HG02840 (cell line): Measurements from ENCODE around the gene SPINK13.
"Not testable (repeated sequence)": the region's sequence is repeated elsewhere in the genome, so short reads cannot be mapped to it uniquely, and the experiment has no call there.

Experiments
- ATAC-seq: cut with Tn5 transposase; IDR thresholded peaks from one replicate; pipeline ENCODE4 v1.9.1; 2021; ENCODE audit warnings: mild to moderate bottlenecking, moderate library complexity, moderate number of reproducible peaks; ENCODE audit not compliant: unreplicated experiment, low FRiP score

Gene SPINK13, protein sequence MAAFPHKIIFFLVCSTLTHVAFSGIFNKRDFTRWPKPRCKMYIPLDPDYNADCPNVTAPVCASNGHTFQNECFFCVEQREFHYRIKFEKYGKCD

DNA sequence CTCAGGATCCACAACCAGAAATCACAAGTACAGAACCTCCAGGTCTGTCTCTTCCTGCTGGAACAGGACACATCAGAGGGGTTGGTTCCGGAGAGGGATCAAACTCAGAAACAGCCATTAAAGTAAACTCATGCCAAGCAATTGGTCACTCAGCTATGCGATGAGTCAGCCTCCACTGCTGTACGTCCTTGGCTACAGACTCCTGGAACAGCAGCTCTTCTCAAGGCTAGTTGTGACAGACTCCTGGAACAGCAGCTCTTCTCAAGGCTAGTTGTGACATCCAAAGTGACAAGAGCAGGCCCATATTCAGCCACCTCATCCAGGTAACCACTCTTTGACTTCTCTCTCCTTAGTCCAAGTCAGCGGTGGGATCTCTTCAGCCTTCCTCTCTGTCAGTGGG is at the start of gene SPINK13:
TSS of gene SPINK13 (plus strand) at position 229 of the 400 bp plus-strand sequence. CDS start 1,279 bp downstream, outside the sequence.
- ATAC-seq: no peak

DNA sequence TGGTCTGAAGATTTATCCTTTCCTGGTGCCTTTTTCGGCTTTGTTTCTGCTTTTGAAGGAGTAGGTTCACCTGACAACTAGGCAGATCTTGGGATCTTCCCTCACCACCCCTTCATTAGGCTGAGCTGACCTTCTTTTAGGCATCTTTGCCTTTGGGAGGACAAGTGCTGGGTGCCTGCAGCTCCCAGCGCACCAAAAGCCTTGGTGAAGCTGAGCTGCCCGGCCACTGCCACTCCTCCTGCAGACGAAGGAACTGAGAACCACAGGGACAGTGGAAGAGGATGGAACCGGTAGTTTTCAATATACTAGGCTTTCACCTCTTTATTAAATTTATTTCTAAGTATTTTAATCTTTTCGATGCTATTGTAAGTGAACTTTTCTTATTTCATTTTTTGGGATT is 47.1 kb upstream of the SPINK13 start:
- no peak for ATAC-seq

DNA sequence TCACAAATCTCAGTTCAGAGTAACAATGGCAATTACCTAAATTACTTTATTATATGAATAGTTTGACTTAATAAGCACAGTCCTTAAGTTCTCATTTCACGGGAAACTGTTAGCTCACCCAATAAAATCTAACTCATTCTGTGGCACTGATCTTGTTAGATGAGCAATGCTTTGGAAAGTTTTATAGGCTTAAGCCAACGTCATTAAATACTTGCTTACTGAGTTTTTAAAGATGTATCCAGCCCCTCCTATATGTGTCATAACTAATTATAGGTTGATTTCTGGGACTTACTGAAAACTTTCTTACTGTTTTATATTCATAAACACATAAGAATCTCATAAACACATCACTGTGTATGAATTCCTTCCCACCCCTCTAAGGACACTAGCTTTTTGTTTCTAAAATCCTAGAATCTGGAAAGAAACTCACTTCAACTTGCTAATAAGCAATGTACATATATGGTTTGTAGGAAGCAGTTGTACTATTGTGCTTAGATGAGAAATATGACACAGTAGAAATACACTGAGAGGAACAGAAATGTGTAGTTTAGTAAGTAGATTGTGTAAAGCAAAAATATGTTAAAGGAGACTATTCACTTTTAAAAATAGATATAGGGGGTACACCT is 44.4 kb upstream of the SPINK13 start:
- no peak for ATAC-seq

DNA sequence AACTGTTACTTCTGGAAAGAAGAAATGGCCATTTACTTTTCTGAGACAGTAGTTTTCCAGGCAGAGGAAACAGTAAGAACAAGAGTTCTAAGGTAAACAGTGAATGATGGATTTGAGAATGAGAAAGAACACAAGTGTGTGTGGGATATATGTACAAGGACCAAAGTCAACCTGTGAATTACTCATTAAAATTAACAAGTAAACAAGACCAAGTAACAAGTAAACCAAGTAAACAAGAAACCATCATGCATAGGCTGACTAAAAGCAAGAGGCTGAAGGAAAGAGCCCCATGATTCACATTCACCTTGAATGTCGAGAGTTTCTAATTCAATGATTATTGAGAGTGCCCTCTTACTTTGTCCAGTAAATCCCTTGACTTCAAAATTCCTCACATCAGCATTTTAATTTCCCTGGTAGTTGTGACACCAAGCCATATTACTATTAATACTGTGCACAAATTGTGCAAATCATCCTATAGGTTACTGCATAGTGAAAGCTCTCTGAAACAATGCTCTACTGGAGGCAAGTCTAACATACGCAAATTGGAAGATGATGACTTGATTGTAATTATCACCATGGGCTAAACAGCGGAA is 40.1 kb upstream of the SPINK13 start:
- ATAC-seq: no peak

DNA sequence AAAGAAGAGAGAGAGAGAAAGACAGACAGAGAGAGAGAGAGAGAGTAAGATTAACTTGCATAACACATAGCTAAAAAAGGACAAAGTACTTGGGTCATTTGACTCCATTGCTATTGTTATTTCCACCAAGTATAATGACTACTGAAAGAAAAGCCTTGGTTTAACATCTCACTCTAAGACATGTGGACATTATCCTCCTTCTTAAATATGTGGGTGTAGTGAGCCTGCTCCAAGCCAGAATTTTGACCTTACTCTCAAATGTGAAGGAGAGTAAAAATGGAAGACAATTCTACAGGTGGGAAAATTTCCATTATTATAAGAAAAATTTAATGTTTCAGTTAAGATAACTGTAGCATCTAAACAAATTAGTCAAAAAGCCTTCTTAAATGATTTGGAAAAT is 38.8 kb upstream of the SPINK13 start:
- no peak for ATAC-seq

DNA sequence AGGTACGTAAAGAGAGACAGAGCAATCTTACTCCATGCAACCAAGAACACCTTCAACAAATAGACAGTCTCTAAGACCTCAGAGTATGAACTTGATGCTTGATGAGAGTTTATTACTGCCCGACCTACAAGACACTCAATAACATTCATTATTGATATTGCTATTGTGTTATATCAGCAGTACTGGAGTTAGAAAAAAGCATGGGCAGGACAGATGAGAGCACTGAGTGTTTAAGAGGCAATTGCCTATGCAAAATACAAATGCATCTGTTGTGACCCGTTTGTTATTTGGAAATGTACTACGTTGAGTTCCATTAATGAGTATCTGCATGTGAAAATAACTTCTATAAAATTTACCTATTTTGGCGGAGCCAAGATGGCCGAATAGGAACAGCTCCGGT is 38.4 kb upstream of the SPINK13 start:
- ATAC-seq: no peak

DNA sequence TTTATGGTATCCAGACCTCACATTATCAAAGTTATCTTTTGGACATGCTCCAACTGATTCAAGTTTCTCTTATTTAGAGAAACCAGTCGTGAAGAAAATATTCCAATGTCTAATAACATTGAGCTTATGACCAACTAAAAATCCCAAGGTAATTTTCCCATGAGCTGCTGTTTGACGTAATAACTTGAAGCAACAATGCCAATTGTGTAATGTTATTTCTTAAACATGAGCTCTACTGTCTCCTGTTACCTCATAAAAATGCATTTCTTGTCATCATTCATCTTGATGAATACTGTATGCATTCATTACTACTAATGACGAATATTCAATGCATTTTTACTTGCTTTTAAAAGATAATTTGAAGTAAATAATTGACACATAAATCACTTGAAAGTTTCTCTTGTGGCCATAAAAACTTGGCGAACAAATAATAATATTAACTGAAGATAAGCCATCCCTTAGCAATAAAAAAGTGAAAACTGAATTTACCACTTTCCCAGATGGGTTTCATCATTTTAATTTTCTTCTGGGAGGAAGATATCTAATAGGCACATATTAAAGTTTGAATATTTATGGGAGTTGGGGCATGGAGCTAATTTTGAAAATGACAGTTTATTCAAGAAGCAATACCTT is 30.7 kb upstream of the SPINK13 start:
- ATAC-seq: no peak

DNA sequence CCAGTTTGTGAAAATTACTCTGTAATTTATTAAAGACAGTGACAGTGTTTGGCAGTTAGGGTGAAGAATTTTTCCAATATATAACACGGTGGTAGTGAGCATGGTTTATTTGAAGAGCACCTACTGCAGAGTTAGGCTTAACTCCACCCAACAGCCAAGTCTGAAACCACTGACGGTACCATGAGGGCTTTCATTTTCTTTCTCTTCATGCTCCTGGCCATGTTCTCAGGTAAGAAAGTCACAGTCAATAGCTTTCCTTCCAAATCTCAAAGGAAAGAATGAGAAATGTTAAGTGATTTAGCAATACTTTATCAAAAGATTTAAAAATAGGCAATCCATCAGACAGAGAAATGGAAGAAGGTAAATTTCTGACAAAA is 30.2 kb upstream of the SPINK13 start, which contains the start of gene MARCOL:
TSS of gene MARCOL (plus strand) at position 108 of the 377 bp plus-strand sequence. CDS start at position 181, 73 bp downstream.
- ATAC-seq: no peak

DNA sequence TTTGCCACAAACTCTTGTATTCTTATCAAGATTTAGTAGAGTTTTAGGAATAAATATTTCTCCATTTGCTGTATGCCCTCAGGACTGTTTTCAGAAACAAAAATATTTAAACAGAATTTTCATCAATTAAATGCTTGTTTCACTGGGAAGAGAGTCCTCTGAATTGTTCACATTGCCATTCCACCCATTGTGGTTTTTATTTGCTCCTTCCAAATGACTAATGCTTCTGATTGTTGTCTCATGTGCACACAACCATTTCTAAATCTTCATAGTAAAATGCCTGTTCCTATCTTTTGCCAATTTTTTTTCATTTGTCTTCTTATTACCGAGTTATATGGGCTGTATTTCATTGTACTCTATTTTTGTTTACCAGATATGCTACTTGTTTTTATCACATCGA is 19.7 kb upstream of the SPINK13 start:
- no peak for ATAC-seq

DNA sequence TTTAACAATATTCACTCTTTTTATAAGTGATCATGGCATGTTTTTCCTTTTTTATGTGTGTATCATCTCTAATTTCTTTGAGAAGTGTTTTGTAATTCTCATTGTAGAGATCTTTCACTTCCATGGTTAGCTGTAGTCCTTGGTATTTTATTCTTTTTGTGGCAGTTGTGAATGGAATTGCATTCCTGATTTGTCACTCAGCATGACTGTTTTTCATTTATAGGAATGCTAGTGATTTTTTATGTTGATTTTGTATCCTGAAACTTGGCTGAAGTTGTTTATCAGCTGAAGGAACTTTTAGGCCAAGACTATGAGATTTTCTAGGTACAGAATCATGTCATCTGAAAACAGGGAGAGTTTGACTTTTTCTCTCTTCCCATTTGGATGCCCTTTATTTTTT is 13.1 kb upstream of the SPINK13 start:
- ATAC-seq: no peak

DNA sequence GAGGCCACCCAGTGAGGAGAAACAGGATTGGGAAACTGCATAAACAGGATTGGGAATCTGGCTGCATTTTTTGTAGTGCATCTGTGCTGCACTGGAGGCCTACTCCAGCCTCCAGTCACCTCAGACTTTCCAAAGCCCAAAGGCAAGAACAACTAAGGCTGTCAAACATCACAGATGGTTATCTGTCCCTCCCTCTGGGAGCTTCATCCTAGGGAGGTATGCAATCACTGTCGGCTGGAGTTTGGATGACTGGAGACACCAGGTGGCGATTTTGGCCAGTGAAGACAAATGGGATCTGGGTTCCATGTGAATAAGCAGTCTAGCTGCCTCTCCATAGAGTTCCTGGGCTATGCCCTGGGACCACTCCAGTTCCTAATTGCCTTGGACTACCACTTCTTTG is 9.3 kb upstream of the SPINK13 start:
- no peak for ATAC-seq

DNA sequence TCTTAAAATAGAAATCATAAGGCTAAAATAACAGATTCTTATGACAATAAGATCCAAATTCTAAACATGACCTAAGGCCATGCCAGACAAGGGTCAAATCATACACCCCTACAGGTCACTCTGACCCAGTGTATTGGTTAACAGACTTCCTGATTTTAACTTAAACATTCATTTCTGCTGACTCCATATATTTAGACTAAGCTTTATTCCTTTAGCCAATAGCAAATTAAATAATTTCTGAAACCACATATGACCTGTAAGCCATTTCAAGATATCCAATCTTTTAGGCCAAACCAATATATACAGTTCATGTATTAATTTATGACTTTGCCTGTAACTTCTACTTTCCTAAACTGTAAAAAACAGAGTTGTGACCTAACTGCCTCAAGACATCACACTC is 7.4 kb upstream of the SPINK13 start:
- no peak for ATAC-seq

DNA sequence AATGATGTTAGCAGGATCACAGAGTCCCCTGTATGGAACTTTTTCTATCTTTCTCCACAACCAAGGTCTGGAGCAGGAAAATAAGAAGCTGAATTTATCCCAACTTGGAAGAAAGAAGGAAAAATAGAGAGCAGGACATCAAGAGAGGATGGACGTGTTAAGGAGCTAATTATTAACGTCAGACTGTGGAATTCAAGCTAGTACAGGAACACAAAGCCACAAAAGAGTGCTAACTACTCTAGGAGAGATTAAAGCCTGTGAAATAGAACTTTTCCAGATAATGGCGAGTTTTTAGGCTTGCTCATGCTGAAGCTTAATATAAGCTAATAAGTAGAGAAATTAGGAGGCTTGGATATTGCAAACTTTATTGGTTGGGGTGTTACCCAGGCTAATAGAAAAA is 632 bp upstream of the SPINK13 start:
- ATAC-seq: no peak

DNA sequence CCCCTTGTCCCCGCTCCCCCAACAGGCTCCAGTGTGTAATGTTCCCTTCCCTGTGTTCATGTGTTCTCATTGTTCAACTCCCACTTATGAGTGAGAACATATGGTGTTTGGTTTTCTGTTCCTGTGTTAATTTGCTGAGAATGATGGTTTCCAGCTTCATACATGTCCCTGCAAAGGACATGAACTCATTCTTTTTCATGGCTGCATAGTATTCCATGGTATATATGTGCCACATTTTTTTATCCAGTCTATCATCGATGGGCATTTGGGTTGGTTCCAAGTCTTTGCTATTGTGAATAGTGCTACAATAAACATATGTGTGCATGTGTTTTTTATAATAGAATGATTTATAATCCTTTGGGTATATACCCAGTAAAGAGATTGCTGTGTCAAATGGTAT is 6.5 kb downstream of the SPINK13 start:
- ATAC-seq: not testable (repeated sequence)

DNA sequence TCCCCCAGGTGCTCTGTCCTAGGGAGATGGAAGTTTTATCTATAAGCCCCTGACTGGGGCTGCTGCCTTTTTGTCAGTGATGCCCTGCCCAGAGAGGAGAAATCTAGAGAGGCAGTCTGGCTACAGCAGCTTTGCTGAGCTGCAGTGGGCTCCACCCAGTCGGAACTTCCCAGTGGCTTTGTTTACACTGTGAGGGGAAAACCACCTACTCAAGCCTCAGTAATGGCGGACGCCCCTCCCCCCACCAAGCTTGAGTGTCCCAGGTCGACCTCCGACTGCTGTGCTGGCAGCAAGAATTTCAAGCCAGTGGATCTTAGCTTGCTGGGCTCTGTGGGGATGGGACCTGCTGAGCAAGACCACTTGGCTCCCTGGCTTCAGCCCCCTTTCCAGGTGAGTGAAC is 12.3 kb downstream of the SPINK13 start:
- ATAC-seq: not testable (repeated sequence)

DNA sequence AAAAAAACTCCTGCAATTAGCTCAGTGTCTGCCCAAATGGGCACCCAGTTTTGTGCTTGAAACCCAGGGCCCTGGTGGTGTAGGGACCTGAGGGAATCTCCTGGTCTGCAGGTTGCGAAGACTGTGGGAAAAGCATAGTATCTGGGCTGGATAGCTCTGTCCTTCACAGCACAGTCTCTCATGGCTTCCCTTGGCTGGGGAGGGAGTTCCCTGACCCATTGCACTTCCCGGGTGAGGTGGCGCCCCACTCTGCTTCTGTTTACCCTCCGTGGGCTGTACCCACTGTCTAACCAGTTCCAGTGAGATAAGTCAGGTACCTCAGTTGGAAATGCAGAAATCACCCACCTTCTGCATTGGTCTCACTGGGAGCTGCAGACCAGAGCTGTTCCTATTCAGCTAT is 12.7 kb downstream of the SPINK13 start:
- not testable (repeated sequence) for ATAC-seq

DNA sequence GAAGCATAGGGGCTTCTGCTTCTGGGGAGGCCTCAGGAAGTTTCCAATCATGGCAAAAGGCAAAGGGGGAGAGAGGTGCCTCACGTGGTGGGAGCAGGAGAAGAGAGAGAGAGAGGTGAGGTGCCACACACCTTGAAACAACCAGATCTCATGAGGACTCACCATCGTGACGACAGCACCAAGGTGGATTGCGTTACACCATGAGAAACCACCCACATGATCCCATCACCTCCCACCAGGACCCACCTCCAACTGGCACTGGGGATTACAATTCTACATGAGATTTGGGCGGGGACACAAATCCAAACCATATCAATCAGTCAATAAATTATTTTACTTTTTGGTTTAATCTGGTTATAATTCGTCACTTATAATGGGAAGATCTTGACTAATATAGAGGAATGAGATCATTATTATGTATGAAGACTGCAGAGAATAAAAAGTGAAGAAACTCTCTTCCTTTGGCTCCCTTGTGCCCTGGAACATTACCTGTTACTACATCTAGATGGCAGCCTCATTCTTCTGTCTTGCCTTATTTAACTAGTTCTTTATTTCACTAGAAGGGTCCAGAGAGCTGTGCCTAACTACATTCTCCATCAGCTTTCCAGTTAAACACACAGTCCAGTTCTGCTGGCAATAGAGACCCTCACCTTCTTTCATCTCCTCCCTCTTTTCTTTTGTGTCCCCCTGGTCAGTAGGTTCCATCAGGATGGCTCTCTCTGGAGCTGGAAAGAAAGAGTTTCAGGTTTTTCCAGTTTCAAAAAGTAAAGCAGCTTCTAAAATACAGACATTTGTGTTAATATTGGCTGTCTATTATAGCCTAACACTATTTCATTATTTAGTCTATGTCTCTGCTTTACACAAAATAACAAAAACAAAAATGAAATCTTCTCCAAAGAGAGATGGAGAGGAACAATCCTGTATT is 21.9 kb downstream of the SPINK13 start:
- ATAC-seq: no peak

DNA sequence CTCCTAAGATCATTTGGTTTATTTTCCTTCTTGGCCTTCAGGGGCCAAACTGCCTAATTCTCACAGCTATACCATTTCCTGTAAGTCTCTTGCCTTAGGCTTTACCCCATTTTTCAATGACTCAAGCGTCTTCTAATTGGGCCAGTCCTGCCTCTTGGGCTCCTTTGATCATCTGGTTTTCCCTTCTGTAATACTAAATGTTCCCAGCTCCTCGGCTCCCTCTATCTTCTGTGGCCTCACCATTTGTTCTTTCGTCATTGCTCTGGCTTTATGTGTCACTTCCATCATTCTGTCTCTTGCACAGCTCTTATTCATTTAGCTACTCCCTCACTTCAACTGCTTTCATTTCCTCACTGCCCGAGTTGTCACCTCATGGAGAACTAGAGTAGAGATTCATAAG is 29.1 kb downstream of the SPINK13 start:
- ATAC-seq: no peak

DNA sequence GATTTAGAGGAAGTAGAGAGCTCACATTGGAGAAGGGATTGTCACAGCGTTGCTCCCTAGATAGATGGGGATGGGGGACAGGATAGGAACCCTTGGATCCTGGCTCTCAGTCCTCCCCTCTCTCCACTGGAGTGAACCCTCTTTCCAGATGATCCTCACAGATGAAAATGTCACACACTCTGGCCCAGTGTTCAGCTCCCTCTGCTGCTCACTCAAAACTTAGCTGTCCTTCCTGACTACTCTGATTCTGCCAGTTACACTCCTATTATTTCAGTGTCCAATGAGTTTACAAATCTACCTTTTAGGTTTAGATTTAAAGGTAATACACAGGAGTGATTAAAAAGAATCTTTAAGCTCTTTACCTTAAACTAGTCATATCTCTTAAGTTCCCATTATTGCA is 37.9 kb downstream of the SPINK13 start:
- ATAC-seq: no peak

DNA sequence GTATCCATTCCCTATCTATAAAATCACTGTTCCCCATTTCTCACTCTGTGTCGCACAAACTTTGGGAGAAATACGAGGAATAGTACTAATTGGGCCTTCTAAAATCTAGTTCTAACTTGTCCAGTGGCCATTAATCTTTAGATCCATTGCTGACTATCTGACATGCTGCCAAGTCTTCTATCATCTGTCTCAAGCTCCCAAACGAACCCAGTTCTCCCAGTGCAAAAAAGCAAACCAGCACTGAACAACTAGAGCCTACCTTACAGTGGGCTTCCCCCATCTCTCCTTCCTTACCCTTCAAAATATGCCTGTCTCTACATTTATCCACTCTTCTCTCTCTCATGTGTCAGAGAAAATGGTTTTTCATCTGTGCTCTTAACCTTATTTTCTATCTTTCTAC is 40.4 kb downstream of the SPINK13 start:
- ATAC-seq: no peak

DNA sequence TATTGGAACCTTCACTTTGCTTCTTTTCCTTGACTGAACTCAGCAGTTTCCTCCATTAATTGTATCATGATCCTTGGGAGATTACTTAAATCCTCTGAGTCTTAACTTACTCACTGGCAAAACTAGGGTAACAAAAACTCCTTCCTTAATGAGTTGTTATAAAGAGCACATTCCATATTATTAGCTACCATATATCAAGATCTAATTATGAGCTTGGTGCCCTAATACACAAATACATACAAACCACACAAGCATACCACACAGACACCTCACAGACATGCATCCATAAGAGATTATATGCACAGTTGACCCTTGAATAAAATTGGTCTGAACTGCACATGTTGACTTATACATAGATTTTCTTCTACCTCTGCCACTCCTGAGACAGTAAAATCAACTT is 41.2 kb downstream of the SPINK13 start:
- ATAC-seq: no peak
